Esophagus muscularis mucosa (tissue), 4 donors: Measurements from ENCODE around the gene PLEKHG7. TPM values are rescaled to one million over a fixed set of nuclear protein-coding genes. Genes with fewer than 3 reads are reported as not detected.

Source experiments
- DNase-seq: peaks from one replicate; pipeline ENCODE4 v3.0.0-alpha.2; 2017; ENCODE audit errors: extremely low spot score
- H3K27ac ChIP-seq, 4 donors: fragments of 200-600 bp; sonication (generic); replicated peaks in 1 of 4; 1 replicate in 3 of 4; 2 replicates in 1 of 4; pipeline ENCODE4 v1.5.1; 2016 to 2019; ENCODE audit warnings: mild to moderate bottlenecking in 1 of 4
- H3K27me3 ChIP-seq, 4 donors: fragments of 200-600 bp; sonication (generic); one replicate each; pipeline versions ENCODE4 v1.5.1 to v1.6.0; 2016 to 2019
- H3K36me3 ChIP-seq, 4 donors: fragments of 200-600 bp; sonication (generic); one replicate each; pipeline ENCODE4 v1.5.1; 2016 to 2019
- H3K4me1 ChIP-seq, 4 donors: fragments of 200-600 bp; sonication (generic); one replicate each; pipeline ENCODE4 v1.5.1; 2016 to 2019
- H3K4me3 ChIP-seq, 4 donors: fragments of 200-600 bp; sonication (generic); 1 replicate in 2 of 4; 2 replicates in 2 of 4; pipeline ENCODE4 v1.5.1; 2016 to 2019; ENCODE audit warnings: mild to moderate bottlenecking in 4 of 4, moderate library complexity in 1 of 4
- H3K9me3 ChIP-seq, 4 donors: fragments of 200-600 bp; sonication (generic); 1 replicate in 3 of 4; 2 replicates in 1 of 4; pipeline ENCODE4 v1.5.1; 2016 to 2019
- EP300 ChIP-seq: sonication (generic); formaldehyde crosslinking; IDR thresholded peaks from one replicate; pipeline ENCODE4 v1.6.1; 2017; ENCODE audit warnings: antibody characterized with exemption
- POLR2A ChIP-seq: fragments of 450-650 bp; IDR thresholded peaks from one replicate; pipeline ENCODE4 v1.6.1; 2017; ENCODE audit warnings: antibody characterized with exemption, moderate library complexity, mild to moderate bottlenecking, low read depth
- POLR2AphosphoS5 ChIP-seq, 2 donors: sonication (generic); formaldehyde crosslinking; IDR thresholded peaks; one replicate each; pipeline ENCODE4 v1.6.1; 2017; ENCODE audit warnings: antibody characterized with exemption in 2 of 2
- WGBS: methylation state at CpG from one replicate; pipeline ENCODE4 v1.1.5; 2018; 5-methylcytosine and 5-hydroxymethylcytosine counted together
- intact Hi-C: fragments of 100-400 bp; cut with DNase I; formaldehyde crosslinking; loops from one replicate; pipeline ENCODE4 v1.15.1; 2023
- total RNA-seq, 4 donors: library from RNA; depleted of rRNA; stranded (reverse); fragments of >200 nt; gene quantifications; one replicate each; pipeline versions ENCODE4 v1.1.0 to v1.2.1, GENCODE V29; 2016
- TF ChIP-seq, protein P1 (sequence below), 3 experiments: fragments of 200-600 bp in 2 of 3; fragments of 450-650 bp in 1 of 3; sonication (generic) in 2 of 3; IDR thresholded peaks; one replicate each; pipeline ENCODE4 v1.5.1; 2017 to 2019; ENCODE audit warnings: antibody characterized with exemption in 3 of 3, mild to moderate bottlenecking in 2 of 3, moderate library complexity in 1 of 3

The PLEKHG7 gene
- total RNA-seq, 4 donors from 2014 or later: not detected

DNA sequence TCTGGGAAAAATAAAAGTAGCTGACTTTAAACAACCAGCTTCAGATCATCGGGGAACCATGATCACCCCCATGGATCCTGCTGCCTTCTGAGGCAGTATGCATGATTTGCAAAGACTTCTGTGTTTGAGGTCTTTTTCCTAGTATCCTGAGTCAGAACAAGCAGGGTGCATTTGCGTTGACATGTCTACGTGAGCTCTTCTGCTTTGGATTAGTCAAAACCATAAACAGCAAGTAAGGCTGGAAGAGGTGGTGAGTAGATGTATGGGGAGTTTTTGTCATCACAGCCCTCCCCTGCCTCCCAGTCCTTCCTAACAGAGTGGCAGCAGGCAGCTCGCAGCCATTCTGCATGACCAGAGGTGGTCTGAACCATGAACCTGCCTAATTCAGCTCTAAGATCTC lies 24.1 kb downstream of the PLEKHG7 start:
- Histone ChIP-seq H3K4me1 (no peaks in the 10 kb centered on the region), H3K9me3 (peaks cover 0 to 6% (median 2%) of the 10 kb centered on the region in 4 donors), H3K27ac (no peak overlapping the region), H3K36me3 (no peaks in the 10 kb centered on the region), H3K4me3 (no peak overlapping the region), H3K27me3 (no peaks in the 10 kb centered on the region)
- 92% methylated on average over 4 of the region's 4 CpGs for WGBS
- no peak for DNase-seq
- intact Hi-C loops: no loop called here
- TF ChIP-seq POLR2A: no peak
- no peak for TF ChIP-seq POLR2AphosphoS5 (IDR thresholded peaks at IDR 0.05)
- TF ChIP-seq EP300: no peak

- Histone ChIP-seq H3K4me1 (peaks cover under 1 to 7% (median 6%) of the 10 kb centered on the region in 4 donors), H3K27ac (no peak overlapping the region), H3K4me3 (no peak overlapping the region), H3K9me3 (peaks cover 0 to 3% (median under 1%) of the 10 kb centered on the region in 4 donors), H3K27me3 (no peaks in the 10 kb centered on the region), H3K36me3 (no peaks in the 10 kb centered on the region)
- TF ChIP-seq POLR2A: no peak
- TF ChIP-seq EP300: no peak
- TF ChIP-seq POLR2AphosphoS5 (IDR thresholded peaks at IDR 0.05): no peak
- TF ChIP-seq, protein P1, sequence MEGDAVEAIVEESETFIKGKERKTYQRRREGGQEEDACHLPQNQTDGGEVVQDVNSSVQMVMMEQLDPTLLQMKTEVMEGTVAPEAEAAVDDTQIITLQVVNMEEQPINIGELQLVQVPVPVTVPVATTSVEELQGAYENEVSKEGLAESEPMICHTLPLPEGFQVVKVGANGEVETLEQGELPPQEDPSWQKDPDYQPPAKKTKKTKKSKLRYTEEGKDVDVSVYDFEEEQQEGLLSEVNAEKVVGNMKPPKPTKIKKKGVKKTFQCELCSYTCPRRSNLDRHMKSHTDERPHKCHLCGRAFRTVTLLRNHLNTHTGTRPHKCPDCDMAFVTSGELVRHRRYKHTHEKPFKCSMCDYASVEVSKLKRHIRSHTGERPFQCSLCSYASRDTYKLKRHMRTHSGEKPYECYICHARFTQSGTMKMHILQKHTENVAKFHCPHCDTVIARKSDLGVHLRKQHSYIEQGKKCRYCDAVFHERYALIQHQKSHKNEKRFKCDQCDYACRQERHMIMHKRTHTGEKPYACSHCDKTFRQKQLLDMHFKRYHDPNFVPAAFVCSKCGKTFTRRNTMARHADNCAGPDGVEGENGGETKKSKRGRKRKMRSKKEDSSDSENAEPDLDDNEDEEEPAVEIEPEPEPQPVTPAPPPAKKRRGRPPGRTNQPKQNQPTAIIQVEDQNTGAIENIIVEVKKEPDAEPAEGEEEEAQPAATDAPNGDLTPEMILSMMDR (IDR thresholded peaks at IDR 0.05): no peak
- no peak for DNase-seq
- intact Hi-C loops: no loop called here
- WGBS: 88% methylated on average over 1 of the region's 1 CpG
Measured at GRCh38 chr12:92729773-92730305, 27.1 kb downstream of the PLEKHG7 start.

DNA sequence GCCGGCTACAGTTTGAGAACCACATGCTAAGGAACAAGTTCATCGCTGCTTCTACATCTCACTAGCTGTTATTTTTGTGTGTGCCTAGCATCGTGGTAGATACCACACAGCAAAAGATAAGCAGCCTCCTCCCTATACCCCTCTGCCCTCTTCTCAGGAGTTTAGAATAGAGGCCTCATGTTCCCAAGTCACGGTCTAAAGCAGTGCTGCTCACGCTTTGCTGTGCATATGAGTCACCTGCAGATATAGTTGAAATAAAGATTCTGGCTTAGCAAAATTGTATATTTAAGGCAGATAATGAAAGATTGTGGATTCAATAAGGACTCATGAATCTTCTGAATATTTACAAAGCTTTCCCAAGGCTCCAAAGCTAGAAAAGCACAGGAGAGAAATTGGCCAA lies 28.0 kb downstream of the PLEKHG7 start:
- no peak overlapping the region for H3K27ac ChIP-seq
- H3K4me1 ChIP-seq: peaks cover 8 to 16% (median 13%) of the 10 kb centered on the region in 4 donors
- no peak overlapping the region for H3K4me3 ChIP-seq
- H3K36me3 ChIP-seq: no peaks in the 10 kb centered on the region
- TF ChIP-seq EP300 (no peak), POLR2A (no peak), POLR2AphosphoS5 (IDR thresholded peaks at IDR 0.05) (no peak)
- TF ChIP-seq, protein P1 (IDR thresholded peaks at IDR 0.05): no peak
- 93% methylated on average over 5 of the region's 5 CpGs for WGBS
- no peak for DNase-seq
- intact Hi-C loops: no loop called here
- H3K9me3 ChIP-seq: no peaks in the 10 kb centered on the region
- H3K27me3 ChIP-seq: no peaks in the 10 kb centered on the region

DNA sequence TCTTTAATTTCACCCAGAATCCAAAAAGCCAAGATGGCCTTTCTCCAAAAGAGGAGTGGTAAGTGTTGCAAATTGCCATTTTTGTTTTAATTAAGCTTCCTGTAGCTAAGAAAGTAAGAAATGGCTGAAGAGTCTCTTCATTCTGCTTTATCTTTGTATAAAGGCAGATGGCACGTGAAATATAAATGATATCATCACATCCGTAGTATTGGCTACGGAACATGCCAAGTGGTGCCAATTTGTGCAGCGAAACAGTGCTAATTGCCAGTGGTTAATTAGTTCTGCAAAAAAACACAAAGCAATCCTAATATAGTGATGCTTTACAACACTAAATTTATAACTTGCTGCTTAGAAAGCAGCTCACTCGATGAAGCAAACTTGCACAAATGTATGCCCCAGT lies 29.4 kb downstream of the PLEKHG7 start:
- Histone ChIP-seq H3K27ac (no peak overlapping the region), H3K27me3 (no peaks in the 10 kb centered on the region), H3K4me3 (no peak overlapping the region), H3K4me1 (peaks cover 8 to 21% (median 15%) of the 10 kb centered on the region in 4 donors), H3K36me3 (no peaks in the 10 kb centered on the region), H3K9me3 (no peaks in the 10 kb centered on the region)
- no peak for DNase-seq
- intact Hi-C loops: no loop called here
- TF ChIP-seq EP300: no peak
- no peak for TF ChIP-seq POLR2AphosphoS5 (IDR thresholded peaks at IDR 0.05)
- TF ChIP-seq POLR2A: no peak
- TF ChIP-seq, protein P1 (IDR thresholded peaks at IDR 0.05): no peak
- WGBS: 79% methylated on average over 5 of the region's 5 CpGs

DNA sequence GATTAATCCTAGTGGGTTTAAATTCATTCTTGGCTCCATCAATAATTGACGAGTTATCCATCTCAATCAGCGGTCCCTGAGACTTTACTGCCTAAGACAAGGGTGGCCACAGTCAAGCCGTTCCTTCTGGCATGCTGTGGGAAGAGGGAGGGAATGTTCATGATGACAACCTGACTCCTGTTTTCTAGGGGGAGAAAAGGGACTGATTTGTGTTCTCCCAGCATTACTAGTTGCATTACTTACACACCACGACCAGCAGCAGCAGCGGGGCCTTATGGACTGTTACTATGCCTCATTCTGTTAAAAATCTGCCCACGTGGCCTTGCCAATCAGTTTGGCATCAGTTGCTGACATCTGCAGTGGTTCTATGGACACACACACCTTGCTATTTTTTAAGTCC lies 29.9 kb downstream of the PLEKHG7 start:
- Histone ChIP-seq H3K36me3 (no peaks in the 10 kb centered on the region), H3K27ac (no peak overlapping the region), H3K27me3 (no peaks in the 10 kb centered on the region), H3K4me1 (peaks cover 8 to 21% (median 15%) of the 10 kb centered on the region in 4 donors), H3K4me3 (no peak overlapping the region), H3K9me3 (no peaks in the 10 kb centered on the region)
- TF ChIP-seq POLR2AphosphoS5 (IDR thresholded peaks at IDR 0.05) (no peak), POLR2A (no peak), EP300 (no peak)
- TF ChIP-seq, protein P1 (IDR thresholded peaks at IDR 0.05): no peak
- no peak for DNase-seq
- WGBS: 84% methylated on average over 6 of the region's 6 CpGs
- intact Hi-C loops: no loop called here
